HG02840 (cell line): ENCODE measurements around the gene ZNRD2.

Experiments used
- ATAC-seq: cut with Tn5 transposase; IDR thresholded peaks from one replicate; pipeline ENCODE4 v1.9.1; 2021; ENCODE audit warnings: mild to moderate bottlenecking, moderate library complexity, moderate number of reproducible peaks; ENCODE audit not compliant: unreplicated experiment, low FRiP score

The ZNRD2 gene

DNA sequence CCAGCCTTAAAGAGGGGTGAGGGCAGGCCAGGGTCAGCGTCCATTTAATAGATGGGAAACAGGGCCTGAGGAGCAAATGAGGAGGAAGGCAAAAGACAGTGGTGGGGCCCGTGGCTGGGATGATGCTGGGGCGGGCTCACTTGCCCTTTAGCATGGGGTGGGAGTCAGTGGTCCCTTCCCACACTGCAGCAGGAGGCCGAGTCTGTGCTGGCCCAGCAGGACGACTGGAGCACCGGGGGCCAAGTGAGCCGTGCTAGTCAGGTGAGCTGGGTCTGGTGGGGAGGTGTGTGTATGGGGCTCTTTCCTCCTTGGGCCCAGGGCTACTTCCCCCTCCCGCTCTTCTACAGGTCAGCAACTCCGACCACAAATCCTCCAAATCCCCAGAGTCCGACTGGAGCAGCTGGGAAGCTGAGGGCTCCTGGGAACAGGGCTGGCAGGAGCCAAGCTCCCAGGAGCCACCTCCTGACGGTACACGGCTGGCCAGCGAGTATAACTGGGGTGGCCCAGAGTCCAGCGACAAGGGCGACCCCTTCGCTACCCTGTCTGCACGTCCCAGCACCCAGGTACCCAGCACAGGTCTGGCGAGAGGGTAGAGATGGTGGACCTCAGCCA is 32.6 kb upstream of the ZNRD2 start:
- ATAC-seq, result no peak

DNA sequence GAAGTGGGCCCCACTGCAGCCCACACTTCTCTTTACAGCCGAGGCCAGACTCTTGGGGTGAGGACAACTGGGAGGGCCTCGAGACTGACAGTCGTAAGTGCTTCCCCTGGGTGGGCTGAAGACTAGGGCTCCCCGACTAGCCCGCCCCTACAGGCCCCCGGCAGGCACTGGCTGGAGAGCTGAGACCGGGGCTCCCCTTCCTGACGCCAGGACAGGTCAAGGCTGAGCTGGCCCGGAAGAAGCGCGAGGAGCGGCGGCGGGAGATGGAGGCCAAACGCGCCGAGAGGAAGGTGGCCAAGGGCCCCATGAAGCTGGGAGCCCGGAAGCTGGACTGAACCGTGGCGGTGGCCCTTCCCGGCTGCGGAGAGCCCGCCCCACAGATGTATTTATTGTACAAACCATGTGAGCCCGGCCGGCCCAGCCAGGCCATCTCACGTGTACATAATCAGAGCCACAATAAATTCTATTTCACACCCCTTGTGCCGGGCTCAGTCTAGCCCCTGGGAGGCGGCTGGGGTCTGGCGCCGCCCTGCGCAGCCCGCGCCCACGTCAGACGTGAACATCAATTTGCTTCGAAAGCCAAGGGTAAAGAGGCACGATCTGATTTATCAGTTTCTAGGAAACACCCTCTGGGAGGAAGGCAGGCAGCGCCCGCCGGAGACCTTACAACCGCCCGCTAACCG is 31.9 kb upstream of the ZNRD2 start:
- ATAC-seq, result no peak

DNA sequence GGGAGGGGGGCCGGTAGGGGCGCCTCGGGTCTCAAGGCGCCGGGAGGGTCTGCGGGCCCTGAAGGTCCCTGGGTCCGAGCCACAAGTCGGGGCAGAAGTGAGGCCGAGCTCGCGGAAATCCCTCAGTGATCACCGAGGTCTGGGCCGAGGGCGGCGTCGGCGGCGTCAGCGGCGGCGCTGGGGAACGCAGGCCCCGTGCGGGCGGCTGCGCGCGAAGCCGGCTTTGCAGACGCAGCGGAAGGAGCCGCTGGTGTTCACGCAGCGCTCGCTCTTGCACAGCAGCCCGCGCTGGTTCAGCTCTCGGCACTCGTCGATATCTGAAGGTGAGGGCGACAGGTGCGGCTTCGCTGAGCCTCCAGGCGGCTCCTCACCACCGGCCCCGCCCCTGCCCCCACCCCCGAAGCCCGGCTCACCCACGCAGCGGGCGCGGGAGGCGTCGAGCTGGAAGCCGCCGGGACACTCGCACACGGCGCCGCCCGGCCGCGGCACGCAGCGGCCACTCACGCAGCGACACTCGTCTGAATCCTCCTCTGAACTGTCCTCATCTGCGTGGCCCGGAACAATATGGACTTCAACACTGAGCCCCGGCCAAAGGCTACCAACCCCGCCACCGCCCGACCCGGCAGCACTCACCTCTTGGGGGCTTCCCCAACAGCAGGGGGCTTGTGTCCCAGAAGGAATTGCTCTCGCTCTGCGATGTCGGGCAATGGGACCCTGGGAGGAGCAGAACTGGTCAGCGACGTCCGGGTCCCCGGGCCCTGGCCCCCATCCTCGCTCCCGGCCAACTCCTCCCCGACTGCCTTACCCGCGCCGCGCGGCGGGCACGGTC is 31.1 kb upstream of the ZNRD2 start:
- no peak for ATAC-seq

DNA sequence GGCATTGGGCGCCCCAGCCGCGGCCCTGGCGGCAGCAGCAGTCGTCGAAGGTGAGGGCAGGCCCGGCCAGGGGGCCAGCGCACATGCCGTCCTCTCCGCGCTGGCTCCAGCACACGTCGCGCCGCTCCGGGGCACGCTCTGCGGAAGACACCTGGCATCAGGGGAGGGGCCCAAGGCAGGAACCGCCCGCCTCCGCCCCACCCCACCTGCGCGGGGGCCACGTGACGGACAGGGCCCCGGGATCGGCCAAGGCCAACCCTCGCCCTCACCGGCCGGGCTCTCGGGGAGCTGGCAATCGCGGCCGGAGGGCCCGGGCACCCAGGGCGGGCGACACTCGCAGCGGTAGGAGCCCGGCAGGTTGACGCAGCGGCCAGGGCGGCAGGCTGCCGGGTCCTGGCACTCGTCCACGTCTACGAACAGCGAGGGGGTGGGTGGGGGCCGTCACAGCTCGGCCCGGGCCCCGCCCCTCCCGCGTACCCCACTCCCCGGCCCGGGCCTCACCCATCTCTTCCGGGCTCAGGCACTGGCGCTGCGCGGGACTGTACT is 30.5 kb upstream of the ZNRD2 start:
- ATAC-seq, result peak; percentile 56

DNA sequence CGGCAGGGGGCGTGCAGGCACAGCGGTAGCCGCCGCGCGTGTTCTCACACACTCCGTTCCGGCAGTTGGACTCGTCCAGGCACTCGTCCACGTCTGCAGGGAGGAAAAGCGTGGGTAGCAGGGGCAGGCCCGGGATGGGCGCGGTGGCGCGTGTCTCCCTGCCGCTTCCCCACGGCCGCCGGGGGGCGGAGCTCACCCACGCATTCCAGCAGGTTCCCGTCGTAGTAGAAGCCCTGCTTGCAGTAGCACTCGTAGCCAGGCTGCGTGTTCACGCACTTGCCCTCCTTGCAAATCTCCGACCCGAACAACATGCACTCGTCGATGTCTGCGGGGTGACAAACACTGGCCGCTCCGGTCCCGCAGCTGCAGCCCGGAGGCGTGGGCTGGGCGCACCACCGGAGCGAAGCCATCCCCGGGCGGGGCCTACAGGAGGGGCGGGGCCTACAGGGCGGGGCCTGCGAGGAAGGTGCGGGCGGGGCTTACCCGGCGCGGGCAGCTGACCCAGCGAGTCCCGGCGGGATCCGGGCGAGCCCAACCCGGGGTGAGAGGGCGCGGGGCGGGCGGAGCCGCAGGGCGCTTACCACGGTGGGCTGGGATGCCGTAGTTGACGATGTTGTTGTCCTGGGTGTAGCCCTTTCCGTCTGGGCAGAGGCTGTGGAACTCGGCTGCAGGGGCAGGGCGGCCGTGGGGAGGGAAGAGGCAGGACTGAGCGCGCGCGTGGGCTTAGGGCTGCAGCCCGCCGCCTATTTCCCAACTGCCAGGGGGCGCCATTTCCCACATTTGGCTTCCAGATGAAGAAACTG is 29.8 kb upstream of the ZNRD2 start:
- ATAC-seq, result peak; percentile 52

DNA sequence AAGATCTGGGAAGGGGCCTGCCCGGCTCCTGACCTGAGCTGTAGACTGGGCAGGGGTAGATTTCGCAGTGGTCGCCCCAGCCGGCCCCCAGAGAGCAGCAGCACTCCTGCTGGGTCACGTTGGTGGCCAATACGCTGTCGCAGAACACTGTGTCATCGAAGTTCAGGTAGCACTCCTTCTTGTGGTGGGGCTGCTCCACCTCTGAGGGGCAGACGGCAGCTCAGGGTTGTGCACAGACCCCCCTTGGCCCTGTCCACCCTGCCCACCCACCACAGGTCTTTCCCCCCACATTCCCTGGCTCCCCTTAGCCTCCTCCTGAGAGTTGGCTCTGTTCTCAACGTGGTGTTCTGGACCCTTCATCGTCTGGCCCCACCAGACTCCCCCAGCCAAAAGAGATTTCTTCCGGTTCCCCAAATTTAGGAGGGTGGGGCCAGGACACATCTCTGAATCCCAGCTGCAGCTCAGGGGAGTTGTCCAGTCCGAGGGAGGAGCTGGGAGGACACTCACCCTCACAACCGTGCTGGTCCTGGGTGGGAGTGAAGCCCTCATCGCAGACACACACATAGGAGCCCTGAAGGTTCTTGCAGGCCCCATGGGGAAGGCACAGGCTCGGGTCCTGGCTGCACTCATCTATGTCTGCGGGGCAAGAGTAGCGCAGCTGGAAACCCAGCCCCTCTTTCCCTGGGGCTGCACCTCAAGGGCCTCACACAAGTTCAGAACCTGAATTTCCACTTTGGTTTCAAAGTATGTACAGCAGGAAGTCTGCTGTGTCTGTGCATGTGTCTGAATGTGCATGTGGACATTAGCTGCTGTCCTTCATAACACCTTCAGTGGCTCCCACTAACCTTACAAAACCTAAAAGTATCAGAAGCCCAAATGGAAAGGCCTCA is 28.9 kb upstream of the ZNRD2 start:
- no peak for ATAC-seq

DNA sequence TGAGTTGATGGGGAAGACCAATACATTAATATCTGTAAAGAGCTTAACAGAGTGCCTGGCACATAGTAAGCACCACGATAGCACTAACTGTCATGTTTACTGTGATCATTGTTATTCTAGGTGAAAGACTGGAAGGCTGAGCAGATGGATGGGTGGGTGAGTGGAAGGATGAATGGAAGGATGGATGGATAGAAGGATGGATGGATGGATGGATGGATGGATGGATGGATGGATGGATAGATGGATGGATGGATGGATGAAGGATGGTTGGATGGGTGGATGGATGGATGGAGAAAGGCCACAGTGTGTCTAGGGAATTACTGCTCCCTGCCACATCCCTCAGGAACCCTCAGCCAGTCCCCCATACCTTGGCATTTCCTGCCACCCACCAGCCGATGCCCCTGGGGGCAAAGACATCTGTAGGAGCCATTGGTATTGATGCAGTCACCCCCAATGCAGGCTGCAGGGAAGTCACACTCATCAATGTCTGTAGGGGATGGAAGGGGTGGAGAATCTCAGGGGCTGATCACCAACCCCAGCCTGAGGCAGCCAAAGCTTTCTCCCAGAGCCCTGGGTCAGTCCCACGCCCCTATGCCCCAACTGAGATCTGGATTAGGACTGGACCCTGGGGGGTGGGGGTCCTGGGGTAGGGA is 27.4 kb upstream of the ZNRD2 start:
- no peak for ATAC-seq

DNA sequence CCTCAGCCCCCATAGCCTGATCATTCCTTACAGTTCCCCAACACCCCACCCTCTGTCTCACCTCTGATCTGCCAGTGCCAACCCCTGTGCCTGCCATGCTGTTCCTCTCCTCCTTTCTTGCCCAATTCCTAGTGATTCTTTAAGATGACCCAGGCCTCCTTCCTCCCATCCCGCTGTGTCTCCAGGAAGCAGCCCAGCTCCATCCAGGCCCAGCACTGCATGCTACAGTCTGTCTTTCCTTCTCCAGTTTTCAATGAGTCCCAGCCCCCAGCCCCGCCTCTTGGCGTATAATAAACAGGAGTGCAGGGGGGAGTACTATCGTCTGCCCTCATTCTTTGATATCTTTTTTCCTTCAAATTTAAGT is 24.4 kb upstream of the ZNRD2 start:
- ATAC-seq, result no peak

DNA sequence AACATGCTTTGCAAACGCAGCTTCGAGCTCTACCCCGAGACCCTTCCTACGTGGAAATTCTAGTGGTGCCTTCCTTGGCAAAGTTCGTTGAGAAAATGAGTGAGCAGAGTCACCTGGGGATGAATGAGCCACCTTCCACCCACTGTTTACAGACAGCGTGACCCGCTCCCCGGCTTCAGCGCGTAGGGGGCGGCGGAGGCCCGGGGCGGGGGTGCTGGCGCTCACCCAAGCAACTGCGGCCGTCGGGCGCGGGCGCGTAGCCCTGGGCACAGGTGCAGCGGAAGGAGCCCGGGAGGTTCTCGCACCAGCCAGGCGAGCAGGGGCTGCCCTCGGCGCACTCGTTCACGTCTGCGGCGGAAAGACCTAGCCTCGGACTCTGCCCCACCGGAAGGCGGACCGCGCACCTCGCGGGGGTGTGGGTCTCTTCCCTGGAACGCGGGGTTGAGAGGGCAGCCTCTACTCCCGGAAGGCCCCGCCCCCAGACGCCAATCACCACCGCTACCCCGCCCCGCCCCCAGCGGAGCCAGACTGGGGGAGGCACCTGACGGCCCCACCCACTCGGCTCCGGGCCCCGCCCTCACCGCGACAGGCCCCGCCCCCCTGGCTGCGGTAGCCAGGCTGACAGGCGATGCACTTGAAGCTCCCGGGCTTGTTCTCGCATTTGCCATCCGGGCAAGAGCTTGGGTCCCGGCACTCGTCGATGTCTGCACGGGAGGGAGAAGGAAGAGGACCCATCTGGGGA is 23.9 kb upstream of the ZNRD2 start:
- peak; percentile 67 for ATAC-seq

DNA sequence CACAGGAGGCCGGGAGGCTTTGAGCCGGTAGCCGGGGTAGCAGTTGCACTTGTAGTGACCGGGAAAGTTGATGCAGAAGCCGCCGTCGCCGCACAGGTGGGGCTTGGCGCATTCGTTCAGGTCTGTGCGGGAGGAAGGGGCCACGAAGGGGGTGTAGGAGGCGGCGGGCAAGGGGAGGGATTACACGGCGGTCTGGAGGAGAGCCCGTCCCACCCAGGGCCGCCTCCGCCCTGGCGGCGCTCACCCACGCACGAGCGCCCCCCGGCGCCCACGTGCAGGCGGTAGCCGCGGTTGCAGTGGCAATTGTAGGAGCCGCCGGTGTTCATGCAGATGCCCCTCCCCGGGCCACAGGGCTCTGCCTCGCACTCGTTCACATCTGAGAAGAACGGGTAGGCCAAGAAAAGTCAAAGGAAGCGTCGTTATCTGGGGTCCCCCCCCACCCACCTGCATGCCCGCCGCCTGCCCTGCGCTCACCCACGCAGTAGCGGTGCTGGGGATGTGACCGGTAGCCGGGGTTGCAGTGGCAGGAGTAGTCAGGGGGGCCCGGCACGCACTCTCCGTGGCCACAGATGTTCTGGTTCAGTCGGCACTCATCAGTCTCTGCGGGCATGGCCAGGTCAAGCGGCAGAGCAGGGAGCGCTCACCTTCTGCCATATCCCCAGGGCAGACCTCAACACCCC is 22.7 kb upstream of the ZNRD2 start:
- no peak for ATAC-seq

DNA sequence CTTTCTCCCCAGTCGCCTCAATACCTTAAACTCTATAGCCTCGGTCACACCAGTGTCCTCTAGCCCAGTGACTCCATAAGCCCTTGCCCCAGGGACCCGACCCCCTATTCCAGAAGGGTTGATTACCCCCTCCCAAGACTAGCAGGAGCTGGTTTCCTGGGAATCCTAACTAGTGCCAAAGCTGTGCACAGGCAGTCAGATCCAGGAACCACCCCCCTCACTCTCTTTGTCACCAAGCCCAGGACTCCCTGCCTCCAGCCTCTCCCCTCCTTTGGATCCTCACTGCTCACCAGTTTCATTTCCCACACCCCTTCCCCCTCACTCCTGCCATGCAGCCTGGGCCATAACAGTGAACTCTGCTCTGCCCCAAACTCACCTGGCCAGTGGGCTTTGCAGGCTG is 21.9 kb upstream of the ZNRD2 start:
- ATAC-seq, result no peak

DNA sequence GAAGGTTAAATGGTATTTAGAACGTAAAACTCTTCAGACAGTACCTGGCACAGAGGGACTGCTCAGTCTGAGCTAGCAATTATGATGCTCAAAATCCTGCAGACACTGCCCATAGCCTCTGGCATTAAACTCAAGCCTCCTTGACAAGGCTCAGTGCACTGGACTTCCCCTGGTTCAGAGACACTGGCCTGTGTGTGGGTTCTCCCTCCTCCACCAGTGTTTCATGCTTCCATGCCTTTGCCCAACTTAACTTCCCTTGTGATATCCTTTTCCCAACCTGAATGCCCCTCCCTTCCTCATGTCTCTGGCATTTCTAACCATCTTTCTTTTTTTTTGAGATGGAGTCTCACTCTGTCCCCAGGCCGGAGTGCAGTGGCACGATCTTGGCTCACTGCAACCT is 21.2 kb upstream of the ZNRD2 start:
- ATAC-seq, result no peak

DNA sequence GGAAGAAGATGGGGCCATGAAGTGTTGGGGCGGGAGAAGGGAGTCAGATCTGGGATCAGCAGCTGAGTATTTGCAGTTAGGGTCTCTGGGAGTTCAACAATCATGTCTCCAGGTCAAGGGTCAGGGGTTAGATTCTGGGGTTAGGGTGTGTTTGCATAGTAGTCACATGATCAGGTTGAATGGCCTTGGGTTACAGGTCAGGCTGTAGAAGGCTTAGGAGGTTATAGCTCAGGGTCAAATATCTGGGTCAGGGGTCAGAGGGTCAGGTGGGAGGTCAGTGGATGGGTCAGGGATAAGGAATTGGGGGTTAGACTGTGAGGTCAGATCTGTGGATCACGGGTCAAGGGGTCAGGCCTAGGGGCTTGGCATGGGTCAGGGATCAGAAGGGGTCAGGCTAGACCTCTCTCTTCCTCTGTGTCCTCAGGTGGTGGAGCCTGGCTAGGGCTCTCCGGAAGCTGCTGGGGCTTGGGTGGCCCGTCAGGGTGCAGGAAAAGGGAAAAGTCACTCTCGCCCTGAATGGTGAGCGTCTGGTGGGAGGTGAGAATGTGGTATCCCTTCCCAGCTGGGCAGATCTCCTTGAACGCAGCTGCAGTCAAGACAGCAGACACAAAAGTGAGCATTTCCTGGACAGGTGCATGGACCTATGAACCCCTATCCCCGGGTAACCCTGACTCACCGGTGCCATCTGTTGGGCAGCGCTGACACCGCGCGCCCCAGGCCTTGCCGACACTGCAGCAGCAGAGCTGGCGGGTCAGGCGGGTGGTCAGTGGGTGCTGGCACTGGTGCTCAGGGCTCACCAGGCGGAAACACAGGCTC is 18.5 kb upstream of the ZNRD2 start:
- no peak for ATAC-seq

DNA sequence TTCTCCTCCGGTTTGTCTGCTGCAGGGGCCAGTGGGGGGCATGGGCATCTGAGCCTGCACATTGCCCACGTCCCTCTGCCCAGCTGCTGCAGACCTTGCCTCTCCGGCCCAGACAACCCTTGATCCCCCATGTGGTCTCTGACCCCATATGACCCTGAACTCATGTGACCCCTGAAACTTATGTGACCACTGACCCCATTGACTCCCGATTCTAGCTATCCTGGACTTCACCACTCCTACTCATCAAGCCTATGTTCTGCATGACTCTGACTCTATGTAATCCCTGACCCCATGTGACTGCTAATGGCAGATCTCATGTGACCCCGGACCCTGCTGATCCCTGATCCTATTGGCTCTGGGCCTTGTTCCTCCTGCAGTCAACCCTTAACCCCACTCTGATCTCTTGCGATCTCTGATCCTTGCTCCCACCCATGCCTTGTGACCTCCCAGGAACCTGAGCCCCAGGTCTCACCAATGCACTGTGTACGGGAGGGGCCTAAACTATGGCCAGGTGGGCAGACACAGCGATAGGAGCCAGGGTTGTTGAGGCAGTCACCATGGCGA is 17.8 kb upstream of the ZNRD2 start:
- ATAC-seq, result no peak

DNA sequence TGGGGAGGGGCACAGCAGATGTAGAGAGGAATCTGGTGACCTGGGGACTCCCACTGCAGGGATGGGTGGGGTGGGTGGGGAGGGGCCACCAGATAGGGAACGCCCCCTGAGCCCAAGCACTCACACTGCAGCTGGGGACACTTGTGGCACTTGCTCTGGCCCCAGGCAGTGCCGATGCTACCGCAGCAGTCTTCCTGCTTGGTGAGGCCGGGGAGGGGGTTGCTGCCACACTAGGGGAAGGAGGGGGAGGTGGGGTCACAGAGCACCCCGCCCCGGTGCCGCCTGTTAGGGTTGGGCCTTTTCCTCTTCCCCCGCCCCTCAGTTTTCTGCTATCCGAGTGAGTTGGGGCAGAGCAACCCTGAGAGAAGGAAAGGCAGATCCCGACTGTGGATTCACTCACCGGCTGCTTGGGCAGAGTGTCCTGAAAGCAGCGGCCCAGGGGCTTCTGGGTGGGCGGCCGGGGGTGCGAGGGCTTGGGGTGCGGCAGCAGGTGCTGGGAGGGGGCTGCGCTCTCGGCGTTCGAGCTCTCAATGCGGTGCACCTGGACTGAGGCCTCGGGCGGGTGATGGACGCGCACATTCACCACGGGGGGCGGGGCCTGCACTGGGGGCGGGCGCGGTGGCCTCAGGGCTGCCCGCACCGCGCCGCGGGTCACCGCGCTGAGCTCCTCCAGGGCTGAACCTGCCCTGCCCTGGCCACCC is 16.8 kb upstream of the ZNRD2 start:
- ATAC-seq, result no peak
